H9 (cell line): Measurements from ENCODE around the gene ENTREP3. TPM values are rescaled to one million over a fixed set of nuclear protein-coding genes. Genes with fewer than 3 reads are reported as not detected.

Experiments used
- DNase-seq: peaks from one replicate; pipeline ENCODE4 v3.0.0-alpha.2; 2017
- H2AFZ ChIP-seq: one replicate; pipeline ENCODE4 v1.6.1; 2013; ENCODE audit warnings: mild to moderate bottlenecking, low read length, control low read depth, moderate library complexity
- H2AK5ac ChIP-seq: 2 replicates; pipeline ENCODE4 v1.6.1; 2013; ENCODE audit warnings: low read length, control low read depth, mixed read lengths; ENCODE audit not compliant: insufficient read length
- H2BK120ac ChIP-seq: one replicate; pipeline ENCODE4 v1.6.1; 2013; ENCODE audit warnings: low read depth, mild to moderate bottlenecking, low read length, control low read depth, inconsistent platforms; ENCODE audit not compliant: poor library complexity, severe bottlenecking
- H2BK12ac ChIP-seq: 2 replicates; pipeline ENCODE4 v1.6.1; 2013; ENCODE audit warnings: low read length, control low read depth, mixed read lengths, low read depth; ENCODE audit not compliant: insufficient read length
- H2BK15ac ChIP-seq: 2 replicates; pipeline ENCODE4 v1.6.1; 2013; ENCODE audit warnings: low read depth, low read length, control low read depth
- H2BK20ac ChIP-seq: one replicate; pipeline ENCODE4 v1.6.1; 2013; ENCODE audit warnings: low read depth, mild to moderate bottlenecking, low read length, control low read depth, inconsistent platforms; ENCODE audit not compliant: poor library complexity, severe bottlenecking
- H2BK5ac ChIP-seq: 2 replicates; pipeline ENCODE4 v1.6.1; 2013; ENCODE audit warnings: low read length, control low read depth, mixed read lengths; ENCODE audit not compliant: insufficient read length
- H3K14ac ChIP-seq: 2 replicates; pipeline ENCODE4 v1.6.1; 2013; ENCODE audit warnings: low read length, control low read depth; ENCODE audit not compliant: insufficient read depth
- H3K18ac ChIP-seq: 2 replicates; pipeline ENCODE4 v1.6.1; 2013; ENCODE audit warnings: low read depth, mild to moderate bottlenecking, mixed read lengths, low read length, control low read depth; ENCODE audit not compliant: insufficient read length
- H3K23ac ChIP-seq: 2 replicates; pipeline ENCODE4 v1.6.1; 2013; ENCODE audit warnings: low read length, control low read depth, mixed read lengths, low read depth; ENCODE audit not compliant: insufficient read length
- H3K23me2 ChIP-seq: 2 replicates; pipeline ENCODE4 v1.6.1; 2013; ENCODE audit warnings: low read depth, mild to moderate bottlenecking, mixed read lengths, low read length, control low read depth; ENCODE audit not compliant: insufficient read length, poor library complexity, severe bottlenecking
- H3K27ac ChIP-seq: 2 replicates; pipeline ENCODE4 v1.5.1; 2013; ENCODE audit warnings: low read length, control low read depth, mixed read lengths, low read depth; ENCODE audit not compliant: insufficient read length
- H3K27me3 ChIP-seq: 2 replicates; pipeline ENCODE4 v1.6.1; 2013; ENCODE audit warnings: low read length, control low read depth, inconsistent platforms; ENCODE audit not compliant: insufficient read depth
- H3K4ac ChIP-seq: 2 replicates; pipeline ENCODE4 v1.6.1; 2013; ENCODE audit warnings: low read depth, mild to moderate bottlenecking, control low read depth, inconsistent platforms, low read length, moderate library complexity
- H3K4me1 ChIP-seq: 2 replicates; pipeline ENCODE4 v1.6.1; 2013; ENCODE audit warnings: low read length, control low read depth, inconsistent platforms; ENCODE audit not compliant: insufficient read depth
- H3K4me2 ChIP-seq: 2 replicates; pipeline ENCODE4 v1.6.1; 2013; ENCODE audit warnings: low read length, control low read depth, mixed read lengths; ENCODE audit not compliant: insufficient read length, insufficient read depth
- H3K56ac ChIP-seq: 2 replicates; pipeline ENCODE4 v1.6.1; 2013; ENCODE audit warnings: low read depth, mild to moderate bottlenecking, mixed read lengths, low read length, control low read depth; ENCODE audit not compliant: insufficient read length
- H3K79me1 ChIP-seq: 2 replicates; pipeline ENCODE4 v1.6.1; 2013; ENCODE audit warnings: low read depth, mild to moderate bottlenecking, moderate library complexity, low read length, control low read depth, inconsistent platforms; ENCODE audit not compliant: insufficient read depth, poor library complexity, severe bottlenecking
- H3K79me2 ChIP-seq: 2 replicates; pipeline ENCODE4 v1.6.1; 2013; ENCODE audit warnings: low read length, control low read depth, inconsistent platforms; ENCODE audit not compliant: insufficient read depth
- H3K9ac ChIP-seq: 2 replicates; pipeline ENCODE4 v1.6.1; 2013; ENCODE audit warnings: low read length, control low read depth, mixed read lengths; ENCODE audit not compliant: insufficient read length; ENCODE audit errors: extremely low read depth
- H3K9me3 ChIP-seq: one replicate; pipeline ENCODE4 v1.6.1; 2013; ENCODE audit warnings: low read depth, low read length, inconsistent platforms; ENCODE audit not compliant: control insufficient read depth
- H3T11ph ChIP-seq: one replicate; pipeline ENCODE4 v1.6.1; 2013; ENCODE audit warnings: mild to moderate bottlenecking, low read length, control low read depth, inconsistent platforms
- H4K20me1 ChIP-seq: one replicate; pipeline ENCODE4 v1.6.1; 2013; ENCODE audit not compliant: control insufficient read depth, insufficient read length, insufficient read depth
- H4K5ac ChIP-seq: 2 replicates; pipeline ENCODE4 v1.6.1; 2013; ENCODE audit warnings: low read depth, mild to moderate bottlenecking, mixed read lengths, low read length, control low read depth; ENCODE audit not compliant: insufficient read length
- H4K8ac ChIP-seq: replicated peaks from 2 replicates; pipeline ENCODE4 v1.6.1; 2013; ENCODE audit warnings: low read length, control low read depth, mixed read lengths, low read depth; ENCODE audit not compliant: insufficient read length
- H4K91ac ChIP-seq: 2 replicates; pipeline ENCODE4 v1.6.1; 2013; ENCODE audit warnings: low read depth, mild to moderate bottlenecking, moderate library complexity, mixed read lengths, low read length, control low read depth; ENCODE audit not compliant: insufficient read length
- H3K27ac Mint-ChIP-seq, 3 experiments: 2 replicates in 2 of 3; 3 replicates in 1 of 3; pipeline ENCODE4 v1.8.0; 2020 to 2021; ENCODE audit warnings: mixed read lengths in 3 of 3, mild to moderate bottlenecking in 1 of 3, moderate library complexity in 1 of 3
- H3K27me3 Mint-ChIP-seq: 2 replicates; pipeline ENCODE4 v1.8.0; 2021; ENCODE audit warnings: low read depth, mild to moderate bottlenecking, moderate library complexity, mixed read lengths
- H3K36me3 Mint-ChIP-seq, 3 experiments: 2 replicates in 2 of 3; 3 replicates in 1 of 3; pipeline ENCODE4 v1.8.0; 2020 to 2021; ENCODE audit warnings: low read depth in 3 of 3, mixed read lengths in 3 of 3; ENCODE audit not compliant: insufficient read depth in 1 of 3
- H3K4me1 Mint-ChIP-seq, 2 experiments: 2 replicates each; pipeline ENCODE4 v1.8.0; 2020; ENCODE audit warnings: mixed read lengths in 2 of 2
- H3K4me3 Mint-ChIP-seq, 2 experiments: 2 replicates in 1 of 2; 3 replicates in 1 of 2; pipeline ENCODE4 v1.8.0; 2020 to 2021; ENCODE audit warnings: mild to moderate bottlenecking in 2 of 2, mixed read lengths in 2 of 2, moderate library complexity in 1 of 2
- H3K9me3 Mint-ChIP-seq, 2 experiments: 2 replicates in 1 of 2; 3 replicates in 1 of 2; pipeline ENCODE4 v1.8.0; 2020; ENCODE audit warnings: mild to moderate bottlenecking in 2 of 2, mixed read lengths in 2 of 2, moderate library complexity in 1 of 2
- WGBS: extraction: QIAGEN DNeasy Blood & Tissue Kit; methylation state at CpG from one replicate; pipeline ENCODE4 v1.1.7; 2013; ENCODE audit warnings: missing lambda C conversion rate, low lambda C conversion rate, mixed read lengths; ENCODE audit not compliant: insufficient read length; ENCODE audit errors: extremely low coverage; 5-methylcytosine and 5-hydroxymethylcytosine counted together
- total RNA-seq: library from RNA; stranded (reverse); gene quantifications from 2 replicates; pipeline ENCODE4 v1.2.1, GENCODE V29; 2021
- TF ChIP-seq, protein P1 (sequence below): fragments of 200-600 bp; sonication (generic); conservative IDR thresholded peaks from 3 replicates; pipeline ENCODE4 v1.8.0; 2021; ENCODE audit warnings: antibody characterized with exemption, mild to moderate bottlenecking

ENTREP3 gene
- total RNA-seq, 1 experiment from 2014 or later, result 41.0 TPM

- Mint-ChIP-seq H3K27me3 (peaks cover 41% of the 10 kb centered on the region), H3K27ac (peak overlapping the region; percentile 85 to 97 (median 90)), H3K36me3 (peaks cover 8 to 28% (median 27%) of the 10 kb centered on the region in 3 experiments), H3K9me3 (peaks cover 0 to 3% of the 10 kb centered on the region in 2 experiments; a peak in 1 of 5 replicates), H3K4me3 (peak overlapping the region; percentile 81 to 84), H3K4me1 (peaks cover 28 to 37% of the 10 kb centered on the region in 2 experiments)
- WGBS, result no CpG with 5 or more reads among the region's 8 CpGs
- H3K9me3 ChIP-seq, result no peaks in the 10 kb centered on the region
- H3K14ac ChIP-seq, result peak overlapping the region; percentile 86; the same call in 1 of the 2 replicates
- peak overlapping the region; percentile 96 for H3K18ac ChIP-seq
- H4K5ac ChIP-seq, result peak overlapping the region; percentile 3
- no peak overlapping the region for H3K23ac ChIP-seq
- H3K23me2 ChIP-seq, result peaks cover 9% of the 10 kb centered on the region
- H3K4ac ChIP-seq, result no peak overlapping the region
- no peak overlapping the region for H2BK120ac ChIP-seq
- peak overlapping the region; percentile 83 for H3K27ac ChIP-seq
- no peak overlapping the region for H3K56ac ChIP-seq
- peak overlapping the region; percentile 91 for H3K4me2 ChIP-seq
- H2BK12ac ChIP-seq, result no peak overlapping the region
- H4K91ac ChIP-seq, result no peak overlapping the region
- H3K79me1 ChIP-seq, result no peaks in the 10 kb centered on the region
- H2AFZ ChIP-seq, result no peak overlapping the region
- H4K8ac ChIP-seq, result no peak overlapping the region
- peak overlapping the region; percentile 88 for H3K9ac ChIP-seq
- no peak overlapping the region for H2BK20ac ChIP-seq
- H2BK5ac ChIP-seq, result no peak overlapping the region
- no peaks in the 10 kb centered on the region; the same call in 1 of the 2 replicates for H3K27me3 ChIP-seq
- H3K4me1 ChIP-seq, result no peaks in the 10 kb centered on the region
- no peak overlapping the region for H2BK15ac ChIP-seq
- no peak overlapping the region for H2AK5ac ChIP-seq
- H4K20me1 ChIP-seq, result no peaks in the 10 kb centered on the region
- no peak for DNase-seq
- H3K79me2 ChIP-seq, result no peaks in the 10 kb centered on the region
- H3T11ph ChIP-seq, result no peak overlapping the region
- TF ChIP-seq, protein P1, sequence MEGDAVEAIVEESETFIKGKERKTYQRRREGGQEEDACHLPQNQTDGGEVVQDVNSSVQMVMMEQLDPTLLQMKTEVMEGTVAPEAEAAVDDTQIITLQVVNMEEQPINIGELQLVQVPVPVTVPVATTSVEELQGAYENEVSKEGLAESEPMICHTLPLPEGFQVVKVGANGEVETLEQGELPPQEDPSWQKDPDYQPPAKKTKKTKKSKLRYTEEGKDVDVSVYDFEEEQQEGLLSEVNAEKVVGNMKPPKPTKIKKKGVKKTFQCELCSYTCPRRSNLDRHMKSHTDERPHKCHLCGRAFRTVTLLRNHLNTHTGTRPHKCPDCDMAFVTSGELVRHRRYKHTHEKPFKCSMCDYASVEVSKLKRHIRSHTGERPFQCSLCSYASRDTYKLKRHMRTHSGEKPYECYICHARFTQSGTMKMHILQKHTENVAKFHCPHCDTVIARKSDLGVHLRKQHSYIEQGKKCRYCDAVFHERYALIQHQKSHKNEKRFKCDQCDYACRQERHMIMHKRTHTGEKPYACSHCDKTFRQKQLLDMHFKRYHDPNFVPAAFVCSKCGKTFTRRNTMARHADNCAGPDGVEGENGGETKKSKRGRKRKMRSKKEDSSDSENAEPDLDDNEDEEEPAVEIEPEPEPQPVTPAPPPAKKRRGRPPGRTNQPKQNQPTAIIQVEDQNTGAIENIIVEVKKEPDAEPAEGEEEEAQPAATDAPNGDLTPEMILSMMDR, result no peak
Observed at GRCh38 chr1:155245163-155245524, 10.1 kb downstream of the ENTREP3 start.
